PFSK-1 (cell line): ENCODE data around the gene MUC4.

Source experiments
- FOXP2 ChIP-seq: optimal IDR thresholded peaks from 2 replicates; pipeline ENCODE3; 2011; ENCODE audit warnings: borderline replicate concordance, control low read depth, inconsistent platforms; ENCODE audit not compliant: insufficient read depth; ENCODE audit errors: extremely low read length, extremely low read depth
- POLR2AphosphoS5 ChIP-seq: IDR thresholded peaks from 2 replicates; pipeline ENCODE4 v1.6.1; 2012; ENCODE audit warnings: low read depth, mild to moderate bottlenecking, control low read depth, low read length, moderate library complexity
- REST ChIP-seq, 2 experiments: IDR thresholded peaks; 2 replicates each; pipeline versions ENCODE4 v1.6.1 to v1.8.0; 2011 to 2012; ENCODE audit warnings: low read depth in 2 of 2, low read length in 2 of 2, control low read depth in 1 of 2, inconsistent platforms in 1 of 2, mild to moderate bottlenecking in 1 of 2, moderate library complexity in 1 of 2; ENCODE audit not compliant: insufficient read depth in 1 of 2
- SIN3A ChIP-seq: IDR thresholded peaks from 2 replicates; pipeline ENCODE4 v1.6.1; 2012; ENCODE audit warnings: mild to moderate bottlenecking, low read length, moderate library complexity, borderline replicate concordance; ENCODE audit not compliant: insufficient read depth
- TAF1 ChIP-seq: IDR thresholded peaks from 2 replicates; pipeline ENCODE4 v1.6.1; 2012; ENCODE audit warnings: low read length, control low read depth, borderline replicate concordance; ENCODE audit not compliant: insufficient read depth

MUC4 gene

GRCh38 chr3:195809796-195810454 lies 1.8 kb downstream of the MUC4 start:
- TF ChIP-seq SIN3A (no peak), REST (IDR thresholded peaks at IDR 0.05; ENCODE audit: insufficient read depth in 1 of 2, low read depth in 2 of 2, low read length in 2 of 2) (no peak), POLR2AphosphoS5 (no peak), FOXP2 (no peak), TAF1 (no peak)

- TF ChIP-seq FOXP2 (no peak), SIN3A (no peak), REST (IDR thresholded peaks at IDR 0.05; ENCODE audit: insufficient read depth in 1 of 2, low read depth in 2 of 2, low read length in 2 of 2) (no peak), POLR2AphosphoS5 (no peak), TAF1 (no peak)
Measured at GRCh38 chr3:195809291-195809785, 2.4 kb downstream of the MUC4 start.

- no peak for TF ChIP-seq REST (IDR thresholded peaks at IDR 0.05; ENCODE audit: insufficient read depth in 1 of 2, low read depth in 2 of 2, low read length in 2 of 2)
- no peak for TF ChIP-seq TAF1
- no peak for TF ChIP-seq POLR2AphosphoS5
- no peak for TF ChIP-seq FOXP2
- TF ChIP-seq SIN3A = no peak
Measured at GRCh38 chr3:195808741-195809290, 2.9 kb downstream of the MUC4 start.

- TF ChIP-seq REST (IDR thresholded peaks at IDR 0.05; ENCODE audit: insufficient read depth in 1 of 2, low read depth in 2 of 2, low read length in 2 of 2) (no peak), POLR2AphosphoS5 (no peak), FOXP2 (no peak), TAF1 (no peak), SIN3A (no peak)
Measured at GRCh38 chr3:195807681-195808121, 4.0 kb downstream of the MUC4 start.

GRCh38 chr3:195806916-195807231 lies 4.9 kb downstream of the MUC4 start:
- TF ChIP-seq FOXP2 (no peak), POLR2AphosphoS5 (no peak), TAF1 (no peak), REST (IDR thresholded peaks at IDR 0.05; ENCODE audit: insufficient read depth in 1 of 2, low read depth in 2 of 2, low read length in 2 of 2) (no peak), SIN3A (no peak)
